ENCODE results near the gene S1PR4.

The S1PR4 gene

GRCh38 chr19:3207461-3208242 is 29.1 kb downstream of the S1PR4 start:
- Histone ChIP-seq H3K27ac (no peak overlapping the region), H3K4me3 (no peak overlapping the region)
- DNase-seq (ENCODE audit: low spot score), result no peak
- TF ChIP-seq CTCF (IDR thresholded peaks at IDR 0.05), result no peak

GRCh38 chr19:3208317-3209207 is 30.0 kb downstream of the S1PR4 start:
- no peak for TF ChIP-seq CTCF (IDR thresholded peaks at IDR 0.05)
- Histone ChIP-seq H3K4me3 (no peak overlapping the region), H3K27ac (no peak overlapping the region)
- no peak for DNase-seq (ENCODE audit: low spot score)

DNA sequence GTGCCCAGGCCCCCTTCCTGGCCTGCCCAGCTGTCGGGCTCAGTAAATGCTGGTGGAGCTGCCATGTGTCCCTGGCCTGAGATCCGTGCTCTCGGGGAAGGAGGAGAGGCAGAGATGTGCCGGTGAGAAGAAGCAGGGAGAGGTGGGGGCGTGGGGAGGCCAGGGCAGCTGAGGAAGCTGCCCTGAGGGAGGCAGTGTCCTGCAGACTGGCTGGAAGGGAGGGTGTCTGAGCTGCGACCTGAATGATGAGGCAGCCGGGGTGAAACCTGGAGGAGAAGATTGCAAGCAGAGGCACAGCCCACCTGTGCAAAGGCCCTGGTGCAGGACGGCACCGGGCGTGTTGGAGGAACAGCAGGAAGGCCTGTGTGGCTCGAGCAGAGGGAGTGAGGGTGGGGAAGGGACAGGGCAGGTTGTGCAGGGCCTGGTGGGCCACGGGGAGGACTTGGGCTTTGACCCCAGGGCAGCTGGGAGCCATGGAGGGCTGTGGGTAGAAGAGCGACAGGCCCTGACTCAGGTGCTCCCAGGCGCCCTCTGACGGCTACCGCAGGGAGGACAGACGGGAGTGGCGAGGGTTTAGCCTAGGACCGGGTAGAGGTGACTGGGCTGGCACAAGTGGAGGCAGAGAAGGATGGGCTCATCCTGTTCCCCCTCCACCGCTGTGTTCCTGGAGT is 31.9 kb downstream of the S1PR4 start:
- Histone ChIP-seq H3K27ac (no peak overlapping the region), H3K4me3 (no peak overlapping the region)
- no peak for DNase-seq (ENCODE audit: low spot score)
- TF ChIP-seq CTCF (IDR thresholded peaks at IDR 0.05), result peak; percentile 39

DNA sequence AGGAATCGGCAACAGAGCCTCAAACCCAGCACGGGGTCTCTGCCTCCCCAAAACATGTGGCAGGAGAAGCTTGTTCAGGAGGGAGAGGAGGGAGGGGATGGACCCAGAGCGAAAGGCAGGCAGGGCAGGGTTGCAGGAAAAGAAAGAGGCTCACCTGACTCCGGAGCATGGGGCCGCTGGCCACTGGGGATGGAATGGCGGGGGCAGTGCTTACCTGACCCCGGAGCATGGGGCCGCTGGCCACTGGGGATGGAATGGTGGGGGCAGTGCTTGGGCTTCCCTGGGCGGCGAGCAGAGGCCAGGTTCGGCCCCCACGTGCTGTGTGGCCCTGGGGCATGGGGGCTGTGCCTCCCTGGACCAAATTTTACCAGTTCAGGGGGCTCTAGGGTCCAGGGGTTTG is 32.6 kb downstream of the S1PR4 start:
- Histone ChIP-seq H3K4me3 (no peak overlapping the region), H3K27ac (no peak overlapping the region)
- no peak for TF ChIP-seq CTCF (IDR thresholded peaks at IDR 0.05)
- no peak for DNase-seq (ENCODE audit: low spot score)

GRCh38 chr19:3213159-3213558 is 34.6 kb downstream of the S1PR4 start:
- Histone ChIP-seq H3K27ac (no peak overlapping the region), H3K4me3 (no peak overlapping the region)
- DNase-seq (ENCODE audit: low spot score), result no peak
- TF ChIP-seq CTCF (IDR thresholded peaks at IDR 0.05), result no peak

GRCh38 chr19:3216874-3217273 is 38.3 kb downstream of the S1PR4 start:
- Histone ChIP-seq H3K4me3 (no peak overlapping the region), H3K27ac (no peak overlapping the region)
- no peak for TF ChIP-seq CTCF (IDR thresholded peaks at IDR 0.05)
- DNase-seq (ENCODE audit: low spot score), result no peak
